Activated naive CD8-positive, alpha-beta T cell treated with anti-CD3 and anti-CD28 coated beads, Interleukin-2, amount 10 ng/mL, durations not matched to agents 7 days and 5 days (primary cell): ENCODE measurements around the gene SUN5. TPM values are rescaled to one million over a fixed set of nuclear protein-coding genes. Genes with fewer than 3 reads are reported as not detected.

Source experiments
- ATAC-seq: fragments of 150-1000 bp; cut with Tn5 transposase; one replicate; pipeline ENCODE4 v1.10.0; 2021; ENCODE audit warnings: low read depth, moderate library complexity
- POLR2A ChIA-PET: fragments of 350-600 bp; sonication (Branson Sonifier 250); formaldehyde crosslinking; loops from one replicate; lab custom pipeline; 2021; ENCODE audit warnings: antibody characterized with exemption; lab: Charles Lee
- DNase-seq: peaks from one replicate; pipeline ENCODE4 v3.0.0; 2021
- H3K27ac Mint-ChIP-seq: one replicate; pipeline ENCODE4 v1.8.0; 2022; ENCODE audit warnings: mild to moderate bottlenecking, mixed read lengths
- H3K27me3 Mint-ChIP-seq: one replicate; pipeline ENCODE4 v1.8.0; 2022; ENCODE audit warnings: mild to moderate bottlenecking, moderate library complexity, mixed read lengths
- H3K36me3 Mint-ChIP-seq: one replicate; pipeline ENCODE4 v1.8.0; 2021; ENCODE audit warnings: mild to moderate bottlenecking, mixed read lengths
- H3K4me1 Mint-ChIP-seq: one replicate; pipeline ENCODE4 v1.8.0; 2021; ENCODE audit warnings: mixed read lengths
- H3K4me3 Mint-ChIP-seq: one replicate; pipeline ENCODE4 v1.8.0; 2022; ENCODE audit warnings: mild to moderate bottlenecking, moderate library complexity, mixed read lengths
- H3K9me3 Mint-ChIP-seq: one replicate; pipeline ENCODE4 v1.8.0; 2021; ENCODE audit warnings: mixed read lengths
- total RNA-seq, 2 experiments: library from RNA; stranded (reverse); gene quantifications; one replicate each; pipeline ENCODE4 v1.2.3, GENCODE V29; 2021

The SUN5 gene
- total RNA-seq, 2 experiments from 2014 or later = not detected

GRCh38 chr20:33013701-33014326 lies 9.6 kb upstream of the SUN5 start:
- POLR2A ChIA-PET = no interaction called here
- DNase-seq (no peak), ATAC-seq (no peak)
- H3K36me3 Mint-ChIP-seq = no peaks in the 10 kb centered on the region
- H3K4me1 Mint-ChIP-seq = no peaks in the 10 kb centered on the region
- no peaks in the 10 kb centered on the region for H3K27me3 Mint-ChIP-seq
- no peaks in the 10 kb centered on the region for H3K9me3 Mint-ChIP-seq
- H3K4me3 Mint-ChIP-seq = no peak overlapping the region
- no peak overlapping the region for H3K27ac Mint-ChIP-seq

DNA sequence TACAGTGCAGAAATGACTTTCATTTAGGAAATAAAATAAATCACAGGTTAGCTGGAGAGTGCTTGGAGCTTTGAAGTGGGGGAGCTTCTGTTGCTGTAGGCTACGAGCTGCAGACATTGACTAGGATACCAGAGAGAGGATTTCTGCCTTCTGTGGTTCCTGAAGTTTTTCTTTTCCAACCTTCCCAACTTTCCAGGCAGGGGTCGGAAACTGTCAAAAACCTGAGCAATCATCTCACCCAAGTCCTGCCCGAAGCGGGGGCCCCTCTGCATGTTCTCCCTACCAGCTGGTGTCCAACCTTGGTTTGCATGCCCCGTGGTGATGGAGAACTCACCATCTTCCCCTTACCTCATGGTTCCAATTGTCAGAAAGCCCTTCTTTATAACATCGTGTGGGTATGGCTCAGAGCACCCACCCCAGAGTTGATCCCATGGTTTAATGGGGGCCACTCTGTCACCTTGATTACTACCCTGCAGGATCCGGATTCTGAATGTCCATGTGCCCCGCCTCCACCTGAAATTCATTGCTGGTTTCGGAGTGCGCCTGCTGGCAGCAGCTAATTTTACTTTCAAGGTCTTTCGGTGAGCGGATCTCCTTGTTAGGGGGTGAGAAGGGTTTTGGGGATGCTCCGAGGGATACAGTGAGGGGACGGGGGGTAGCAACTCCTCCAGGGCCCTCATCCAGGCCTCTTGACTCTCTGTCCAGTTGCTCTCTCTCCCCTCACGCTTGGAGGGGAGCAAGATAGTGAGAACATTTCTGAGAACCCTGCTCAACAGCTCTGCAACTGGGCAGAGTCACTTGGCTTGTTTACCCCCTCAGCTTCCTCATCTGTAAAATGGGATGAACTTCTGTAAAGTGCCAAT lies 8.3 kb upstream of the SUN5 start:
- Mint-ChIP-seq H3K27me3 (no peaks in the 10 kb centered on the region), H3K4me3 (no peak overlapping the region), H3K9me3 (no peaks in the 10 kb centered on the region), H3K27ac (no peak overlapping the region), H3K36me3 (no peaks in the 10 kb centered on the region), H3K4me1 (no peaks in the 10 kb centered on the region)
- POLR2A ChIA-PET = no interaction called here
- ATAC-seq (no peak), DNase-seq (no peak)

GRCh38 chr20:33010674-33011449 lies 6.6 kb upstream of the SUN5 start:
- DNase-seq (no peak), ATAC-seq (no peak)
- H3K36me3 Mint-ChIP-seq = no peaks in the 10 kb centered on the region
- H3K27ac Mint-ChIP-seq = no peak overlapping the region
- H3K27me3 Mint-ChIP-seq = no peaks in the 10 kb centered on the region
- POLR2A ChIA-PET = no interaction called here
- H3K9me3 Mint-ChIP-seq = no peaks in the 10 kb centered on the region
- H3K4me3 Mint-ChIP-seq = no peak overlapping the region
- peaks cover 2% of the 10 kb centered on the region for H3K4me1 Mint-ChIP-seq

DNA sequence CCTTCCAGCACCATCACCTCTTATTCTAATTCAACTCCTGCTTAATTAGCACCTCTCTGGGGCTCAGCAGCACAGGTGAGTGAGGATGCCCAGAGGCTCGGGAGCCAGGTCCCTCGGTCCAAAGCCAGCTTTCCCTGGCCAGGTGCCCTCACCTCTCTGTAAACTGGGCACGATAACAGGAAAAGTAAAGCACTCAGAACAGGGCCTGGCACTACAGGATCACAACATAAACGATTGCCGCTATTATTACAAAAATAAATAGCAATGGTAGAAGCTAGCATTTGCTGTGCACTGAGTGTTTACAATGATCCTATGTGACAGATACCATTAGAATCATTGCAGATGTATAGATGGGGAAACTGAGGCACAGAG lies 5.9 kb upstream of the SUN5 start:
- no peak overlapping the region for H3K4me3 Mint-ChIP-seq
- ATAC-seq (no peak), DNase-seq (no peak)
- H3K27ac Mint-ChIP-seq = no peak overlapping the region
- peaks cover 3% of the 10 kb centered on the region for H3K9me3 Mint-ChIP-seq
- peaks cover 5% of the 10 kb centered on the region for H3K4me1 Mint-ChIP-seq
- H3K27me3 Mint-ChIP-seq = no peaks in the 10 kb centered on the region
- H3K36me3 Mint-ChIP-seq = peaks cover 4% of the 10 kb centered on the region
- POLR2A ChIA-PET = no interaction called here

DNA sequence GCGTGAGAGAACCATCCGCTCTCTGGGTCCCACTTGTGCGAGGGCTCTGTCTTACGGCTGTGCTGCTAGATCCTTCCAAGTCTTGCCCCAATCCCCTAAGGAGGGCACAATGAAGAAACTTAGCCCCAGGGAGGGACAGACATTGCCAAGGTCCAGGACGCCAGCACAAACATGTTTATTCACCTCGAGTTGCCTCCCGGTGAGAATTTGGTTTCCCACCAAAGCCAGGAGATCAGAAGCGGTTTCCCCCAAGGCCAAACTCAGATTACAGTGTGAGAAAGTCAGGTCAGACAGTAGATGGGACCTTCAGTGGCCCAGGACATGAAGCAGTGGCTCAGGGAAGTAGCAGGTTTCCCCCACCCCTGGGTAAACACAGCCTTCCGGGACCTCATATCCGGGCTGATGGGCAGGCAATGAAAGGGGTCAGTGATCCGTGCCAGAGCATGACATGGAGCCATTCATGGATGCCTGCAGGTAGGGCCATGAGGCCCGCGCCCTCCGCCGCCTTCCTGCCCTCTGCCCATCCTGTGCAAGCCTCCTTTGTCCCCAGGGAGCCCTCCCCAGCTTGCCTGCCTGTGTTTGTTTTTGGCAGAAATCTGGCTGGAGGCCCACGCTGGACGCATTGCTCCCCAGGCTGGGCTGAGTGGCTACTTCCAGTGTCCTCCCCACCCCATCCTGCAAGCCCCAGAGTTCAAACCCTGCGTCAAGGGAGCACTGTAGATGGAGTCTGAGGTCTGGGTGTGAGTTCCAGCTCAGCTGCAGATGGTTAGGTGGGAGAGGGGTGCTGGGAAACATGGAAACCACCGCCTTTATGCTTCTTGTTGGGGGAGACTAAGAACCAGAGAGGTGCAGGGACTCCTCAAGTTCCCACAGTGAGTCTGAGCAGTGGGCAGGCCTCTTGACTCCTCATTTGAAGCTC lies 5.2 kb upstream of the SUN5 start:
- DNase-seq (no peak), ATAC-seq (no peak)
- POLR2A ChIA-PET = no interaction called here
- no peaks in the 10 kb centered on the region for H3K27me3 Mint-ChIP-seq
- peaks cover 4% of the 10 kb centered on the region for H3K36me3 Mint-ChIP-seq
- no peak overlapping the region for H3K4me3 Mint-ChIP-seq
- H3K4me1 Mint-ChIP-seq = peaks cover 5% of the 10 kb centered on the region
- no peak overlapping the region for H3K27ac Mint-ChIP-seq
- peaks cover 3% of the 10 kb centered on the region for H3K9me3 Mint-ChIP-seq

DNA sequence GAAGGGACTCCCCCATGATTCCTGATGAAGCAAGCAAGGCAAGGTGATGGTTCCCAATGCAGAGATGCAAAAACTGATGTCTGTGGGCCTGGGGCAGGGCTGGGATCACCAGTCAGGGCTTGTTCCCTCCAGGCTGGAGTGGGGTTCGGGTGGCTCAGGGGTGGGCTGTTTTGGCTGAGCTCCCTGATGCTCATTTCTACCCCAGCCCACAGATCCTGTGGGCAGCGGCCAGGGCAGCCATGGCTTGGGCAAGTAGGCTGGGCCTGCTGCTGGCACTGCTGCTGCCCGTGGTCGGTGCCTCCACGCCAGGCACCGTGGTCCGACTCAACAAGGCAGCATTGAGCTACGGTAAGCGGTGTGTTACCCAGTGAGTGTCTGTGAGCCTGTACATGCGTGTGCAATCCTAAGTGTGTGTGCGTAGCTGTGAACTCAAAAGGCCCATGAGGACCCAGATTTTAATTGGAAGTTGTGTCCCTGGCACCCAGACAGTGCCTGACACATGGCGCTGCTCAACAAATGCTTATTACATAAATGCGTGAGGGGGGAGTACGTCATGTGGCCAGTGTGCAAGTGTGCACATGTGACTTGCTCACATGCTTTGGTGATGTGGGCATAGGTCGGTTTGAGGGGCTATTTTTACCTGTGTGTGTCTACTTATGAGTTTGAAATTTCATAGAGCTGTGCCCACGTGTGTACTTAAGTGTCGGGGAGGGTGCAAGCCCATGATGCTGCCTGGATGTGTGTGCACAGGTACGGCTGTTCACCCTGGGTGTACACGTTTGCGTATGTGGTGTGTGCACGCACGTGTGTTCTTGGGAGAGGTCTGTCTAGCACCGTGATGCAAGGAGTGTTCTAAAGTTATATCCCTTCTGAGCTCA lies 4.3 kb upstream of the SUN5 start:
- H3K27ac Mint-ChIP-seq = no peak overlapping the region
- ATAC-seq (no peak), DNase-seq (no peak)
- peaks cover 5% of the 10 kb centered on the region for H3K4me1 Mint-ChIP-seq
- no peaks in the 10 kb centered on the region for H3K27me3 Mint-ChIP-seq
- H3K9me3 Mint-ChIP-seq = peaks cover 3% of the 10 kb centered on the region
- H3K4me3 Mint-ChIP-seq = no peak overlapping the region
- POLR2A ChIA-PET = no interaction called here
- peaks cover 4% of the 10 kb centered on the region for H3K36me3 Mint-ChIP-seq

GRCh38 chr20:33007376-33008335 lies 3.4 kb upstream of the SUN5 start, which contains the start of gene BPIFB2:
BPIFB2 (plus strand) TSS chr20:33007704; CDS start chr20:33008575, 871 bp downstream.
- H3K27ac Mint-ChIP-seq = no peak within 1 kb of the TSS
- POLR2A ChIA-PET = no interaction called here
- DNase-seq (no peak), ATAC-seq (no peak)
- peaks cover 3% of the 10 kb centered on the region for H3K9me3 Mint-ChIP-seq
- peaks cover 4% of the 10 kb centered on the region for H3K36me3 Mint-ChIP-seq
- no peaks in the 10 kb centered on the region for H3K27me3 Mint-ChIP-seq
- H3K4me3 Mint-ChIP-seq = no peak within 1 kb of the TSS
- H3K4me1 Mint-ChIP-seq = peaks cover 5% of the 10 kb centered on the region

- Mint-ChIP-seq H3K36me3 (peaks cover 4% of the 10 kb centered on the region), H3K27ac (no peak overlapping the region), H3K27me3 (no peaks in the 10 kb centered on the region), H3K4me1 (peaks cover 8% of the 10 kb centered on the region), H3K4me3 (no peak overlapping the region), H3K9me3 (peaks cover 3% of the 10 kb centered on the region)
- POLR2A ChIA-PET = no interaction called here
- ATAC-seq = no peak
- no peak for DNase-seq
Observed at GRCh38 chr20:33006776-33007375, 2.6 kb upstream of the SUN5 start.

DNA sequence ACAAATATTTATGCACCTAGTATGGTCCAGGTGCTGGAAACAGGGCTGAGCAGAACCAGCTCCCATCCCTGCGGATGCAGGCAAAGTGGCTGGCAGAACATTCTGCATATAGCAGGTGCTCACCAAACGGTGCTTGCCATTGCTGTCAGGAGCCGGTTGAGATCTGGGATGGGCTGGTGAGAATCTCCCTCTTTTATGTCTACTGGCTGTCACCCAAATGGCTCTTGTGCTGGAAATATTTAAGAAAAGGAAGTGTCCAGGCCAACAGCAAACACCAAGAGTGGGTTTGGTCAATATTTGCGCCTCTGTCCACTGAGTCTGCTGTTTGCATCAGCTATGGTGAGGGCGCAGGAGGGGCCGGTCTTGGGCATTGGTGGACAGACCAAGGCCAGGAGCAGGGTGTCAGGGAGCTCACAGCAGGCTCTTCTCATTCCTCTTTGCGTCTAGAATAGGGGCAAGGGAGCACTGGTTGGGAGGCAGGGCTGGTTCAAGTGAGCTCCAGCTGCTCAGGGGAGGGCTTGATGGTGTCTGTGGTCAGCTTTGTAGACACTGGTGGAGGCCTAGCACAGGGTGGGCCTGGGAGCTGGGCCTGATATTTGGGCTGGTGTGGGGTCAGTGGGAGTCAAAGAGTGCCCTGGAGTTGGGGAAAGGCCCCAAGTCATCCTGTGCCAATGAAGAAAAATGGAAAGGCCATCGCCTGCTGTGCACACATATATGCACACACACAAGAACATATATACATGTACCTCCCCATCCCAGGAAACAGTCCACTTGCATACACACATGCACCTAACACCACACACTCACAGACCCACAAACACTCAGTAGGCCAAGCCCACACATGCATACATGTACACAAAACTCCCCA lies 1.9 kb upstream of the SUN5 start:
- H3K9me3 Mint-ChIP-seq = peaks cover 3% of the 10 kb centered on the region
- no peak for ATAC-seq
- H3K4me3 Mint-ChIP-seq = no peak overlapping the region

GRCh38 chr20:33005132-33005566 lies 916 bp upstream of the SUN5 start:
- H3K4me3 Mint-ChIP-seq = no peak overlapping the region
- H3K36me3 Mint-ChIP-seq = peaks cover 4% of the 10 kb centered on the region
- peaks cover 3% of the 10 kb centered on the region for H3K9me3 Mint-ChIP-seq
- DNase-seq (no peak), ATAC-seq (no peak)
- peak overlapping the region; percentile 54 for H3K27ac Mint-ChIP-seq
- peaks cover 8% of the 10 kb centered on the region for H3K4me1 Mint-ChIP-seq
- POLR2A ChIA-PET = interaction anchor here (1.4 to 1.7 kb wide), 2 partner anchors 34 to 38 kb away, joined by 5 read pairs; no protein-coding TSS in a partner anchor
- H3K27me3 Mint-ChIP-seq = no peaks in the 10 kb centered on the region

More for the DNA sequence above, 1.9 kb upstream of the SUN5 start:
- peaks cover 4% of the 10 kb centered on the region for H3K36me3 Mint-ChIP-seq
- peaks cover 8% of the 10 kb centered on the region for H3K4me1 Mint-ChIP-seq
- no peak overlapping the region for H3K27ac Mint-ChIP-seq
- POLR2A ChIA-PET = interaction anchor here (1.7 kb wide), 1 partner anchor 35 kb away, joined by 5 read pairs; no protein-coding TSS in a partner anchor
- no peaks in the 10 kb centered on the region for H3K27me3 Mint-ChIP-seq
- DNase-seq = no peak
